Measurements from ENCODE around the gene SLC9A5.

GRCh38 chr16:67250045-67250327 lies 1.2 kb downstream of the SLC9A5 start:
- TF ChIP-seq POLR2A (IDR thresholded peaks at IDR 0.05) (no peak), CTCF (IDR thresholded peaks at IDR 0.05 in 8 of 11, conservative IDR thresholded peaks at IDR 0.05 in 3 of 11) (no peak)
